ENCODE data around the gene FBXL12.
"Not testable (repeated sequence)": the region's sequence is repeated elsewhere in the genome, so short reads cannot be mapped to it uniquely, and the experiment has no call there.

Gene FBXL12

GRCh38 chr19:9818734-9819595 is at the start of gene FBXL12:
Gene FBXL12 (minus strand): TSS chr19:9819079. CDS start chr19:9818813, 266 bp downstream.
- peak; percentile 100 for DNase-seq

GRCh38 chr19:9865732-9866501 is 47.0 kb upstream of the FBXL12 start:
- DNase-seq: peak; percentile 49

GRCh38 chr19:9863759-9864158 is 44.9 kb upstream of the FBXL12 start:
- DNase-seq: no peak

DNA sequence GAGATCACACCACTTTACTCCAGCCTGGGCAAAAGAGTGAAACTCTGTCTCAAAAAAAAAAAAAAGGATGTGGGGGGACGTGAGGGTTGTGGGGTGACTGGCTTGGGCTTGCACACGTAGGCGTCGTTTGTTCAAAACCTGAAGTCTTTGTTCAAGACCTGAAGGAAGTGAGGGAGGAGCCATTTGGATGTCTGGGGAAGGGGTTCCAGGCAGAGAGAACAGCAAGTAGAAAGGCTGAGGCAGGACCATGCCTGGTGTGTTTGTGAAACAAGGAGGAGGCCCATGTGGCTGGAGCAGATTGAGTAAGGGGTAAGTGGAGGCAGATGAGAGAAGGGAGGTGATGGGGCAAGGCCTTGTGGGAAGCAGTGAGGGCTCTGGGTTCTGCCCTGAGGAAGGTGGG is 44.1 kb upstream of the FBXL12 start:
- DNase-seq: no peak

DNA sequence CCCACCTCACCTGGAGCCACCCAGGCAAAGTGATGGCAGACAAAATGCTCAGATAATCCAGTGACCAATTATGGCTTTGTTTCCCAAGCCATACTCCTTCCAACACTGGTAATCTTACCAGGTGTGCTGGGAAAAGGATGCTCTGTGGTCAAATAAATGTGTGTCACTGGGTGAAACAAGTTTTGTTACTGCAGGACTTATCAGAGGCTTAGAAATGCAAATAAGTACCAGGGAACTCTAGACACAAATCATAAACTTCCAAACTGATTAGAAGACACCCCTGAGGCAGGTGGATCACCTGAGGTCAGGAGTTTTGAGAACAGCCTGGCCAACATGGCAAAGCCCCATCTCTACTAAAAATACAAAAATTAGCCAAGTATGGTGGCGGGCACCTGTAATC is 42.6 kb upstream of the FBXL12 start:
- no peak for DNase-seq

DNA sequence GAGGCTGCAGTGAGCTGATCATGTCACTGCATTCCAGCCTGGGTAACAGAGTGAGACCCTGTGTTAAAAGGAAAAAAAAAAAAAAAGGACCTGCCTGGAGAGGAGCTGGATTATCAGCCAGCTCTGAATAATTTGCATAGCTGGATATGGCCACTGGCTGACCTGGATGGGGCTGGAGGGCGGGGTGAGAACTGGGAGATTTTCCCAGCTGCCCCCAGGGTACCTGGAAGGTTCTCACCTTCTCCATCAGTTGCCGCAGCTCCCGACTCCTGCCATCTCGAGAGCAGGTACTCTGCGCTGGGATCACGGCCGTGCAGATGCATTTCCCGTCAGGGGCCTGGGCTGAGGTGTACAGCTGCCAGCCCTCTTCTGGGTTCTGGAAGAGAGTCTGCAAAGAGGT is 41.5 kb upstream of the FBXL12 start:
- DNase-seq: no peak

GRCh38 chr19:9858766-9859165 is 39.9 kb upstream of the FBXL12 start:
- no peak for DNase-seq

GRCh38 chr19:9857920-9858746 is 39.3 kb upstream of the FBXL12 start:
- DNase-seq: no peak

GRCh38 chr19:9857076-9857721 is 38.3 kb upstream of the FBXL12 start:
- DNase-seq: no peak

DNA sequence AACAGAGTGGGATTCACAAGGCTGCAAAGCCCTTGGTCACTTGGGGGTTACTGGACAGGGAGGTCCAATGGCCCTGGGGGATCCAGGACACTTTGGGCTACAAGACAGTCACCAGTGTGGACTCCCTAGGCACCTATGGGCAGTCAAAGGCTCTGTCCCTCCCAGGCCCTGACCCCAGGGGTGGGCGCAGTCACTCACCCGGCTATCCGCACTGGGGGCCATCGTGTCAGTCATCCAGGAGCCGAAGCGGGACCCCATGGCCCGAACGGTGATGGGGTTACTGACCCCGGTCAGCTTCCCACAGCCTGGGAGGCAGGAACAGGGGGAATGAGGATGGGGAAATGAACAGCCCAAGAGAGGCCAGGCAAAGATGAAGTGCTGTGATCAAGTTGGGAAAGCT is 37.7 kb upstream of the FBXL12 start:
- no peak for DNase-seq

DNA sequence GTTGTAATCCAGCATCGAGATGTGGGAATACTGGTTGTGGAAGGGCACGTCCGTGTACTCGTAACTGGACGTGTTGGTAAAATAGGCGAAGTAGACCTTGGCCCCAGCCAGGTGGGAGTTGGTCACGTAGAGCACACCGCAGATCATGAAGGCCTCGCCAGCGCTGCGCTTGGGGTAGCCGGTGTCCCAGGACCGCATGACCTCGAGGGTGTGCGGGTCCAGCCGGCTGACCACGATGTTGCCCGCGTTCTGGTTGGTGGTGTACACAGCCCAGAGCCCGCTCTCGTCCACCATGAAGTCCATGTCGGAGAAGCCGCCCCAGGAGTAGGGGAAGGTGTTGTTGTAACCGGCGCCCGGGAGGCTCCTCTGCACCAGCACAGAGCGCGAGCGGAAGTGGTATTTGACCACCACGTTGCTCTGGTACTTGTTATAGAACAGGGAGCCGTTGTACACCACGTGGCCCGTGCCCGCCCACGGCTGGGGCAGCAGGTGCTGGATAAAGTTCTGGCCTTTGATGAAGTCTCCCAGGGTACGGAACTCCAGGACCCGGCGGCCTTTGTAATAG is 35.5 kb upstream of the FBXL12 start:
- no peak for DNase-seq

GRCh38 chr19:9850235-9850959 is 31.5 kb upstream of the FBXL12 start:
- no peak for DNase-seq

DNA sequence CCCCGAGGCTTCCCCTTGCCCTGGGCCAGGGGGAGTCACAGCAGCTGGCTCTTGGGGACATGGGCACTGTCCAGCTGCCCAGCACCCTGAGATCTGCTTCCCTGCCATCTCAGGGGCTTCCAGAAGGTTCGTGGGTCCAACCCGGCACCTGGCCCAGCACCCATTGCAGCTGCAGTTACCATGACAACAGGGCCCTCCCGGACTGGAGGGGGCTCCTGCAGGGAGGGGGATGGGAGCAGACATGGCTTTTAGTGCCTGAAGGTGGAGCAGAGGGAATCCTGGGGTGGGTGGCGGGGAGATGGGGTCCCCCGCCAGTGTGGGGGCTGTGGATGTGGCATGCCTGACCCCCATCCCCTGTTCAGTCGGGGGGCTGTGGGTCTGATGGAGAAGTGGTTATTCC is 30.9 kb upstream of the FBXL12 start:
- no peak for DNase-seq

GRCh38 chr19:9848762-9849161 is 29.9 kb upstream of the FBXL12 start:
- DNase-seq: no peak

DNA sequence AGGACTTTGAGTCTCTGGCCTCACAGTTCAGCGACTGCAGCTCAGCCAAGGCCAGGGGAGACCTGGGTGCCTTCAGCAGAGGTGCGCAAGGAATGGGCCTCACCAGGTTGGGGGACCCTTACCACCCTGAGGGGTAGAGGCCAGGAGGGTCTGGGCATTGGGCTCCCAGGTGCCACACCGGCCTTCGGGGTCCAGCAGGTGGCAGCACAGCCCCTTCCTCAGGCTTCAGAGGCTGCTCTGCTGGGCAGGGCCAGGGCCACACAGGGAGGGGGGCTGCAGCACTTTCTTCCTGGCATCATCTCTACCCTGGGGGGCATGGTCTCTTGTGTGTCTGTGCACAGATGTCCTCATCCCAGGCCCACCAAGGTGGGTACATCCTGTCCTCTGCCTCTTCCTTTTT is 29.2 kb upstream of the FBXL12 start:
- DNase-seq: peak; percentile 39

GRCh38 chr19:9847087-9847671 is 28.3 kb upstream of the FBXL12 start:
- peak; percentile 16 for DNase-seq

DNA sequence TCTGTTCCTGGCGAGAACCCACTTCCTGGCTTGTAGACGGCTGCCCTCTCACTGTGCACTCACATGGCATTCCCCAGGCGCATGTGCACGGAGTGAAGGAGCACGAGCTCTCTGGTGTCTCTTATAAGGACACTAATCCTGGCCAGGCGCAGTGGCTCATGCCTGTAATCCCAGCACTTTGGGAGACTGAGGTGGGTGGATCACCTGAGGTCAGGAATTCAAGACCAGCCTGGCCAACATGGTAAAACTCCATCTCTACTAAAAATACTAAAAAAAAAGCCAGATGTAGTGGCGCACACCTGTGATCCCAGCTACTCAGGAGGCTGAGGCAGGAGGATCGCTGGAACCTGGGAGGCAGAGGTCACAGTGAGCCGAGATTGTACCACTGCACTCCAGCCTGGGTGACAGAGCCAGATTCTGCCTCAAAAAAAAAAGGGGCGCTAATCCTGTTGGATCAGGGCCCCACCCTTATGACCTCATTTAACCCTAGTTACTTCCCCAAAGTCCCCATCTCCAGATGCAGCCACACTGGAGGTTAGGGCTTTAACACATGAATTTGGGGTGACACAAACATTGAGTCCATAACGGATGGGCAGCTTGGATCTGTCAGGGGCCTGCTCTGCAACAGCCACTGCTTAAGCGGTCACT is 24.9 kb upstream of the FBXL12 start:
- DNase-seq: not testable (repeated sequence)

GRCh38 chr19:9842834-9843625 is 24.2 kb upstream of the FBXL12 start:
- DNase-seq: no peak

DNA sequence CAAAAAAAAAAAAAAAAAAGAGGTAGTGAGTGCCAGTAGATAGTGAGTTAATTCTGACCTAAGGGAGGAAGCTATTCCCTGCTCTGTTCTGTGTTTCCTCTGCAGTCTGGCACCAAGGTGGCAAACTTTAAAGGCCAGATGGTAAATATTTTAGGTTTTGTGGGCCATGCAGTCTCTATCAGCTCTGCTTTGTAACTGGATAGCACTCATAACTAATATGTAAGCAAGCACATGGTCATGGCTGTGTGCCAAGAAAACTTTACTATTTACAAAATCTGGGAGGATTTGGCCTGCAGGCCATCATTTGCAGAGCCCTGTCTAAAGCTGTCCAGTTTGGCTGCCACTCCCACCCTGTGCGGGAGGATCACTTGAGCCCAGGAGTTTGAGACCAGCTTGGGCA is 20.5 kb upstream of the FBXL12 start:
- no peak for DNase-seq

GRCh38 chr19:9838324-9838723 is 19.4 kb upstream of the FBXL12 start:
- DNase-seq: no peak
